Natural killer cell (primary cell): ENCODE measurements around the gene IL18RAP. TPM values are rescaled to one million over a fixed set of nuclear protein-coding genes. Genes with fewer than 3 reads are reported as not detected.

Experiments used
- ATAC-seq, 3 donors: fragments of 150-1000 bp in 2 of 3; fragments of 200-7000 bp in 1 of 3; cut with Tn5 transposase; 1 replicate in 1 of 3; 2 replicates in 2 of 3; pipeline ENCODE4 v1.10.0; 2021; ENCODE audit warnings: mild to moderate bottlenecking in 2 of 3, moderate library complexity in 2 of 3
- DNase-seq, 2 donors: peaks; one replicate each; pipeline versions ENCODE4 v3.0.0 to v3.0.0-alpha.2; 2013 to 2021; ENCODE audit warnings: mixed read lengths in 1 of 2
- H3K27ac ChIP-seq: one replicate; pipeline ENCODE4 v1.5.1; 2013; ENCODE audit warnings: mild to moderate bottlenecking, low read length
- H3K27me3 ChIP-seq: one replicate; pipeline ENCODE4 v1.6.1; 2013; ENCODE audit warnings: low read length; ENCODE audit not compliant: control insufficient read depth, insufficient read depth
- H3K36me3 ChIP-seq: one replicate; pipeline ENCODE4 v1.6.1; 2013; ENCODE audit warnings: low read length; ENCODE audit not compliant: control insufficient read depth, insufficient read depth
- H3K4me1 ChIP-seq: one replicate; pipeline ENCODE4 v1.6.1; 2013; ENCODE audit warnings: low read length; ENCODE audit not compliant: control insufficient read depth, insufficient read depth
- H3K4me3 ChIP-seq: one replicate; pipeline ENCODE4 v1.5.1; 2013; ENCODE audit warnings: low read length
- H3K9me3 ChIP-seq: one replicate; pipeline ENCODE4 v1.6.1; 2013; ENCODE audit warnings: low read length; ENCODE audit not compliant: control insufficient read depth, insufficient read depth
- H3K27ac Mint-ChIP-seq, 2 donors: one replicate each; pipeline ENCODE4 v1.8.0; 2022; ENCODE audit warnings: mild to moderate bottlenecking in 2 of 2, mixed read lengths in 2 of 2, moderate library complexity in 1 of 2
- H3K27me3 Mint-ChIP-seq, 2 donors: one replicate each; pipeline ENCODE4 v1.8.0; 2022; ENCODE audit warnings: low read depth in 2 of 2, mixed read lengths in 2 of 2
- H3K36me3 Mint-ChIP-seq: one replicate; pipeline ENCODE4 v1.8.0; 2022; ENCODE audit warnings: mixed read lengths
- H3K4me1 Mint-ChIP-seq, 2 donors: one replicate each; pipeline ENCODE4 v1.8.0; 2022; ENCODE audit warnings: mixed read lengths in 2 of 2
- H3K4me3 Mint-ChIP-seq: one replicate; pipeline ENCODE4 v1.8.0; 2022; ENCODE audit warnings: mild to moderate bottlenecking, moderate library complexity, mixed read lengths
- H3K9me3 Mint-ChIP-seq, 2 donors: one replicate each; pipeline ENCODE4 v1.8.0; 2022; ENCODE audit warnings: mixed read lengths in 2 of 2
- CTCF ChIP-seq: fragments of 200-600 bp; IDR thresholded peaks from one replicate; pipeline ENCODE4 v1.8.0; 2022; ENCODE audit warnings: antibody characterized with exemption
- WGBS: methylation state at CpG from one replicate; pipeline ENCODE4 v1.1.7; 2013; ENCODE audit warnings: missing lambda C conversion rate; ENCODE audit not compliant: insufficient coverage; 5-methylcytosine and 5-hydroxymethylcytosine counted together
- intact Hi-C: fragments of 100-400 bp; cut with micrococcal nuclease; formaldehyde crosslinking; loops from one replicate; pipeline ENCODE4 v1.14.2; 2022
- total RNA-seq, 4 donors: library from RNA; stranded (reverse); fragments of 120-200 nt in 1 of 4; gene quantifications; one replicate each; pipeline versions ENCODE4 v1.2.3 to v1.2.4, GENCODE V29; 2013 to 2022

Gene IL18RAP
- total RNA-seq, 3 donors from 2014 or later (not counting 1 experiment from before 2014, with no cell fraction given): 136 to 309 (median 203) TPM

DNA sequence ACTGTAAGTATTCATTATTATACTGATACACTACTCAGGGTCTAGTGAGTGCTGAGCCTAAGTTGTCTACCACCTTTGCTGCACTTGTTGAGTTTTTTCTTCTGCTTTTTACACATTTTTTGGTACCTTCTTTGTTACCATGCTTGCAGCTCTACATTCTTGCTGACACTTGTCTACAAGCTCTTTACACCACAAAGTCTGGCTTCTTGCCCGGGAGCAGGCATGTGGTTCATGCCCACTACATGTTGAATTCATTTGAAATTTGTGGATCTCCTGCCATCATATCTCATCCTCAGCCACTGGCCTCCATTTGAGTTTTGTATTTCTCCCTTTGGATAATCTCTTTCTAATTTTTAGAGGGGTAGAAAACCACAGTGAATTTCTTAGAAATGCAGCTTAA is 37.4 kb upstream of the IL18RAP start:
- ATAC-seq (no peak), DNase-seq (no peak)
- H3K4me3 Mint-ChIP-seq: no peak overlapping the region
- H3K36me3 Mint-ChIP-seq: peaks cover 22% of the 10 kb centered on the region
- no peak overlapping the region for H3K27ac Mint-ChIP-seq
- intact Hi-C loops: no loop called here
- peaks cover 12% of the 10 kb centered on the region for H3K4me1 ChIP-seq
- WGBS: 36% methylated on average over 1 of the region's 1 CpG
- no peak overlapping the region for H3K27ac ChIP-seq
- no peaks in the 10 kb centered on the region for H3K27me3 ChIP-seq
- H3K9me3 Mint-ChIP-seq: peaks cover 6 to 12% of the 10 kb centered on the region in 2 donors
- peaks cover 5% of the 10 kb centered on the region for H3K9me3 ChIP-seq
- H3K4me1 Mint-ChIP-seq: peaks cover 12 to 21% of the 10 kb centered on the region in 2 donors
- no peak for TF ChIP-seq CTCF
- H3K36me3 ChIP-seq: peaks cover 44% of the 10 kb centered on the region
- no peaks in the 10 kb centered on the region for H3K27me3 Mint-ChIP-seq
- H3K4me3 ChIP-seq: no peak overlapping the region

GRCh38 chr2:102386004-102386403 is 37.0 kb upstream of the IL18RAP start:
- Mint-ChIP-seq H3K36me3 (peaks cover 22% of the 10 kb centered on the region), H3K4me1 (peaks cover 12 to 20% of the 10 kb centered on the region in 2 donors), H3K4me3 (no peak overlapping the region)

GRCh38 chr2:102386867-102387541 is 36.0 kb upstream of the IL18RAP start:
- peaks cover 22% of the 10 kb centered on the region for H3K36me3 Mint-ChIP-seq
- peak overlapping the region in 1 of 2 donors; percentile 1 for H3K27ac Mint-ChIP-seq
- peaks cover 12% of the 10 kb centered on the region for H3K4me1 ChIP-seq
- no peaks in the 10 kb centered on the region for H3K27me3 Mint-ChIP-seq
- H3K27ac ChIP-seq: no peak overlapping the region
- TF ChIP-seq CTCF: no peak
- no peaks in the 10 kb centered on the region for H3K27me3 ChIP-seq
- peaks cover 22 to 30% of the 10 kb centered on the region in 2 donors for H3K4me1 Mint-ChIP-seq
- 92% methylated on average over 3 of the region's 3 CpGs for WGBS
- no peak overlapping the region for H3K4me3 ChIP-seq
- peaks cover 5% of the 10 kb centered on the region for H3K9me3 ChIP-seq
- ATAC-seq (no peak), DNase-seq (no peak)
- peaks cover 6 to 12% of the 10 kb centered on the region in 2 donors for H3K9me3 Mint-ChIP-seq
- no peak overlapping the region for H3K4me3 Mint-ChIP-seq
- intact Hi-C loops: no loop called here
- H3K36me3 ChIP-seq: peaks cover 44% of the 10 kb centered on the region

More at GRCh38 chr2:102386004-102386403, 37.0 kb upstream of the IL18RAP start:
- H3K27me3 Mint-ChIP-seq: no peaks in the 10 kb centered on the region
- Histone ChIP-seq H3K4me1 (peaks cover 12% of the 10 kb centered on the region), H3K9me3 (peaks cover 5% of the 10 kb centered on the region), H3K27ac (no peak overlapping the region), H3K36me3 (peaks cover 44% of the 10 kb centered on the region), H3K4me3 (no peak overlapping the region), H3K27me3 (no peaks in the 10 kb centered on the region)
- TF ChIP-seq CTCF: no peak
- intact Hi-C loops: no loop called here
- ATAC-seq: no peak
- WGBS: 97% methylated on average over 3 of the region's 3 CpGs
- H3K9me3 Mint-ChIP-seq: peaks cover 6 to 12% of the 10 kb centered on the region in 2 donors
- no peak for DNase-seq
- no peak overlapping the region for H3K27ac Mint-ChIP-seq
